DMS 273 treated with DMSO at 0.1 percent for 48 hours (cell line): ENCODE data around the gene TENM4.

Experiments
- DNase-seq: peaks from one replicate; lab custom pipeline; 2025; lab: John Stamatoyannopoulos, UW

TENM4 gene

GRCh38 chr11:79390477-79390876 lies 50.4 kb downstream of the TENM4 start:
- DNase-seq, result no peak

DNA sequence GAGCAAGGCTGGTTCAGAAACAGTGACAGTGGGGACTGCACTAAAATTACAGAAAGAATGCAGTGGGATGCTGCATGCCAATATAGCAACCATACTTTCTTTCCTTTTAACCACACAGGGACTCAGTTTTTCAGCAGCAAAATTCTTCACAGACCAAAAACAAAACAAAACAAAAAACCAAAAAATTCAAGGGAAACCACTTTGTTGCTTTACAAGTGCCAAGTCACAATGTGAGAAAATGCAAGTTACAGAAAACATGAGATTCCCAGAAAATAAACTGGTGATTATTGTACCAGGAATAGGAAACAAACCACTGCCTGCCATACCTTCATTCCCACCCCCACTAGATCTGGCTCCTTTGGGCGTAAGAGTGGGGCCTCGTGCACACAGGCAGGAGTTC lies 52.6 kb downstream of the TENM4 start:
- no peak for DNase-seq

- no peak for DNase-seq
These were observed 57.0 kb downstream of the TENM4 start for GRCh38 chr11:79383874-79384273.

GRCh38 chr11:79382301-79383050 lies 58.4 kb downstream of the TENM4 start:
- DNase-seq, result no peak

DNA sequence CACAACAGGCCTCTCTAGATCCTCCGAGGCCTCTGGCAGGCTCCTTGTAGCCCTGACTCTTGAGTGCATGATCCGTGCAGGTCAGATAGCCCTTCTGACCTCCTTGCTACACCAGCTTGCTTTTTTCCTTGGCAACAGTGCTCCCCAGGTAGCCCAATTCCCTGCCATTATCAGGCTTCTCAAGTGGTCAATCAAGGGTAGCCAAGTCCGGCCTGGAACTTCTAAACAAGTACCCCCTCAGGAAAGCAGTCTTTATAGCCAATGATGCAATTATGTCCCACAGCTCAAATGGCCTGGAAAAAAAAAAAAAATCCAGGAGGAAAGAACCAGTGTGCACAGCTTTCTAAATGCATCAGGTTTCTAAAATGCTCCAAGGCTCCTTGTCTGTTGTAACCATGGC lies 59.8 kb downstream of the TENM4 start:
- no peak for DNase-seq

- no peak for DNase-seq
These were observed 63.4 kb downstream of the TENM4 start for GRCh38 chr11:79377406-79377805.

- no peak for DNase-seq
These were observed 64.8 kb downstream of the TENM4 start for GRCh38 chr11:79375818-79376550.

DNA sequence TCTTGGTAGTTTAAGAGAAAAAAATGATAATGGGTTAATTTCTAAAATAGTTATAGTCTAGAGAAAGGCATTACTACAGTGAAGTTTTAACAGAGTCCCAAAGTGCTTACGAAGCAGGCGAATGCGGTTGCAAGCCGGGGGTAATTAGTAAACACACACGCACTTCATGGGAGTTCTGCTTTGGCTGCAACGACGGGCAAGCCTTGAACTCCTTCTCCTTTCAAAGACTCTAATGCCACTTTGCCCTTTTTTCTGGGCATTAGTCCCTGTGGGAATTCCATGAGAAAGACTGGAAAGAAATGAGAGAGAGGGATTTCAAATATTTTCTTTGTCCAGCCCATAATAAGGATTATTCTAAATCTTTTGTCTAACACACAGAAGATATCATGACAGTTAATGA lies 66.1 kb downstream of the TENM4 start:
- no peak for DNase-seq

GRCh38 chr11:79371724-79372123 lies 69.1 kb downstream of the TENM4 start:
- no peak for DNase-seq

DNA sequence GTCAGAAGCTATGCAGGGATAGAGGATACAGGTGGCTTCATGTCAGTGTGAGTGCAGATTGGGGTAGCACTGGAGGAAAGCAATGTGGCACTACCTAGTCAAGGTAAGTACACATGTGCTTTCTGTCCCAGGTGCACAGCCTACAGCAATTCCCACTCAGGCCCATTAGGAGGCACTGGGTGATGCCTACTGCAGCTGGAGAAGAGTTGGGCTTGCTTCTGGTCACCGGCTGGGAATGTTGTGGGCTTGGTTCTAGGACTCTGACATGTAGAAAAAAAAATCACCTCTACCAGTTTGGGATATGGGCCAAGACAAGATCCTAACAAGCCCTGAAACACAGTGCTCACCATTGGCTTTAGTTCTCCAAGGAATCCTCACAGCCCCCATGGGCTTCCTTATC lies 69.7 kb downstream of the TENM4 start:
- DNase-seq, result no peak

GRCh38 chr11:79369055-79369454 lies 71.8 kb downstream of the TENM4 start:
- DNase-seq, result no peak

DNA sequence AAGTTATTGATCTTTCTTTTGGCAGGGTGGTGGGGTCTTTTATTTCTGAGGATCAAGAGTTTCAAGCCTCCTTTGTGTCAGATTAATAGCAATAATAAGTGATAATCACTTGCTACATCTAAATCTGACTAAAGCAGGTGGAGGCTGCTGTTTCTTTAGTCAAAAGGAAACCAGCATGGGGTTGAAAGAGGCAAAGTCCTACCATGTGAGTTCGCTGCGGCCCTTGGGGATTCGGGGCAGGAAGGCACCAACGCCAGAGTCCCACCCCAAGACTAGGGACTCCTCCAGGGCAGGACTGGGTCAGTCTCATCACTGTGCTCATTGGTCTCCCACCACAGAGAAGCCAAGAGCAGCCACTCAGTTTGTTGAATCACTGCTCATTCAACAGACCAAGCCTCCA lies 73.0 kb downstream of the TENM4 start:
- DNase-seq, result no peak

GRCh38 chr11:79366218-79366617 lies 74.6 kb downstream of the TENM4 start:
- no peak for DNase-seq

DNA sequence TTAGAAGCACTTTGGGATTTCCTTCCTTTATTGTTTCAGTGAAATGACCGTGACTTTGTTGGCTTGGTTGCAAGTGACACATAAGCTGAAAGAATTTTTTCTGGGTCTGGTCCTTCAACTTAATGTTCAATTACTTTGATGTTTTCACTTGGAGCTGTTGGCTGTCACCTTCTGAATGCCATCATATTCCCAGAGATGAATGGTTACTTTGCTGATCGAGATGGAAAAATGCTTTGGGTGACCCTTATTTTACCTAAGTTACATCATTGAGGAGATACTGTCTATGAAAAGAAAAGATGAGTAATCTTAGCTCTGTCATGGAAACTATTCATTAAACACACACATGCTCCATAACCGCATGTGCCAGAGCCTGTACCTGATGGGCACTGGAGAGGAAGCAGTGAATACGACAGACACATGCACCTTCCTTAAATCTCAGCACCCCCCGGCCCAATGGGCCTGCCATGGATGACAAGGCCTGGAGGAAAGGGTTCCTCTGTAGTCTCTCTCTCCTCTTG lies 76.9 kb downstream of the TENM4 start:
- no peak for DNase-seq

GRCh38 chr11:79363256-79363655 lies 77.6 kb downstream of the TENM4 start:
- DNase-seq, result no peak

DNA sequence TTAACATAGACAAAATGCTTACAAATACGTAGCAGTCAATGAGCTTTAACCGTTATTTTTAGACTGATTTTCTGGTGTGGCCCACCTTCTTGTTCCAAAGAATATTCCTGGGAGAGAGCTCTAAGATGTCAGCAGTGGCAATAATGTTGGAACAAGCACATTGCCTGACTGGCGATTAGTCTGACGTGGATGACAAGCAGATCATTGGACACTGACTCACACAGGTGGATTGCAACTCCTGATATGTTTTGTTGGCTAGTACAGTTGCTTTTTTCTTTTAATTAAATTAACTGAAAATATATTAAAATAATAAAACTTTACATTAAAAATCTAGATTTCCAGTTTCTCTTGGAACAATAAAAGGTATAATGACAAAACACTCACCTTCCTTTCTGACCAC lies 78.0 kb downstream of the TENM4 start:
- no peak for DNase-seq

- no peak for DNase-seq
These were observed 78.5 kb downstream of the TENM4 start for GRCh38 chr11:79362206-79362757.

- no peak for DNase-seq
These were observed 82.6 kb downstream of the TENM4 start for GRCh38 chr11:79358258-79358657.

GRCh38 chr11:79353706-79354105 lies 87.1 kb downstream of the TENM4 start:
- DNase-seq, result no peak

DNA sequence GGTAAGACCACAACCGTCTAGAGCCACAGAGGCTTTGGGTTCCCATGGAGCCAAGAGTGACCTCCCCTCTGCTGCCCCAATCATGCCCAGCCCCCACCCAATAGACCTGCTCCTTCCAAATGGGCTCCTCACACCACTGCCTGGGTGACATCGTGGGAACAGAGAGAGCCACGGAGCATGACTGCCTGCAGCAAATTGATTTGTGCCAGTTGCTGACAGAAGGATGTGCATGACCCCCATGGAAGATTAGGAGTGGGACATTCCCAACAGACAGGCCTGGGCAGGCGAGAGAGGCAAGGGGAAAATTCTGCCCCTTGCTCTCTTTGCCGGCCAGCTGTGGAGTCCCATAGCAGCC lies 88.5 kb downstream of the TENM4 start:
- no peak for DNase-seq

DNA sequence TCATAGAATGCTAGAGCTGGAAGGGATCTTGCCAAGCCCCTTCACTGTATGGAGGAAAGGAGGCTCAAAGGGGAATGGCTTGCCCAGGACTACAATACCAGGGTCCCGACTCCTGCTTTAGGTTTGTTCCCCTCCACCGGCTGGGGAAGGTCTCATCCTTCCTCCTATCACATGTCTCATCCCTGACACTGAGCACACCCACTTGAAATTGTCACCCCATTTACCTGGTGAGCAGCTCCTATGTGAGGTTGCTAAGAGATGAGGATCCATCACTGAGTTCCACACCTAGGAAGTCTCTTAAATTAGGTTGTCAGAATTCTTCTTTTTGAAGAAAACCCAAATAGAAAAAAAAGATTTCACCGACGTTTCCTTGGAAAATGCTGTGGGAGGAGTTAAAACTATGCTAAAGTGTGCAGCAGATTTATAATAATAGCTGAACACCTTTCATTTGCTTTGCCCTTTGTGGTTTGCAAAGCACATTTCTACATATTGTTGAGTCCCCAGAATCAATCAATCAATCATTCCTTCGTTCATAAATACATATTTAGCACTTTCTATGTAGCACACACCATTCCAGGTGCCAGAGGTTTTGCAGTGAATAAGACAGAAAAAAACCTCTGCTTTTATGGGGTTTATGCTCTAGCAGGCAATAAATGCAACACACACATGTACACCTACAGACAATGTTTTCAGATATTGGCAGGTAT lies 91.7 kb downstream of the TENM4 start:
- no peak for DNase-seq

DNA sequence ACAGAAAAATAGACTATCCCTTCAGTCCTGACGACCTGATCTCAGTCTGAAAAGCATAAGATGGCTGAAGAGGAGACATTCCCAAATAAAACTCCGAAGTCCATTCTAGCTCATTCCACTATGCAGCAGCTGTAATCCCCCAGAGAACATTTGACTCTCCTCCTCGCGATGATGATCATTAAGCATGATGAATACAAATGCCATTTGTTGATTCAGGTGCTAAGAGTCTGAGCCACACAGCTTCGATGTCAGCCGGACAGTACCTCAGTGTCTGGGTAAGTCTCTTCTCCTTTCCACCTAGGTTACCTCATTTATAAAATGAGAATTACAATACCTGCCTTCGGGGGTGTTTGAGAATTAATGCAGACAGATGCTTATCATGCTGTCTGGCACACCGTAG lies 94.8 kb downstream of the TENM4 start:
- no peak for DNase-seq
